A673 (cell line): ENCODE measurements around the gene FRG2.
"Not testable (repeated sequence)": the region's sequence is repeated elsewhere in the genome, so short reads cannot be mapped to it uniquely, and the experiment has no call there.

ENCODE experiments used
- CTCF ChIP-seq: fragments of 300-800, 200-600 bp; sonication (generic); conservative IDR thresholded peaks from 2 replicates; pipeline ENCODE4 v1.5.1; 2017; ENCODE audit warnings: low read depth, mild to moderate bottlenecking, antibody characterized with exemption, low read length, moderate library complexity, mixed read lengths
- EZH2 ChIP-seq: fragments of 200-600 bp; sonication (generic); IDR thresholded peaks from 2 replicates; pipeline ENCODE4 v1.6.1; 2017; ENCODE audit warnings: borderline replicate concordance, low read depth, mild to moderate bottlenecking, mixed read lengths, antibody characterized with exemption, low read length; ENCODE audit not compliant: poor library complexity, severe bottlenecking

GRCh38 chr4:190031264-190031663, 4.2 kb upstream of the FRG2 start:
- TF ChIP-seq CTCF, EZH2: not testable (repeated sequence)
